Thyroid gland (tissue), 4 donors: ENCODE results near the gene RFX1. TPM values are rescaled to one million over a fixed set of nuclear protein-coding genes. Genes with fewer than 3 reads are reported as not detected.

Experiments
- DNase-seq, 2 donors: peaks; one replicate each; pipeline ENCODE4 v3.0.0-alpha.2; 2019
- H3K27ac ChIP-seq, 3 donors: fragments of 200-600 bp; sonication (generic); 1 replicate in 2 of 3; 2 replicates in 1 of 3; pipeline ENCODE4 v1.5.1; 2016 to 2019; ENCODE audit warnings: mild to moderate bottlenecking in 1 of 3, moderate library complexity in 1 of 3
- H3K27me3 ChIP-seq: fragments of 200-600 bp; sonication (generic); one replicate; pipeline ENCODE4 v1.5.1; 2019
- H3K36me3 ChIP-seq, 2 donors: fragments of 200-600 bp; sonication (generic); one replicate each; pipeline ENCODE4 v1.5.1; 2016 to 2019
- H3K4me1 ChIP-seq, 2 donors: fragments of 200-600 bp; sonication (generic); one replicate each; pipeline ENCODE4 v1.5.1; 2017 to 2019
- H3K4me3 ChIP-seq, 3 donors: fragments of 200-600 bp; sonication (generic); replicated peaks in 1 of 3; 1 replicate in 2 of 3; 2 replicates in 1 of 3; pipeline ENCODE4 v1.5.1; 2016; ENCODE audit warnings: mild to moderate bottlenecking in 1 of 3
- H3K9me3 ChIP-seq: fragments of 200-600 bp; sonication (generic); one replicate; pipeline ENCODE4 v1.5.1; 2017
- POLR2A ChIP-seq, 2 donors: fragments of 450-650 bp; IDR thresholded peaks; one replicate each; pipeline ENCODE4 v1.6.1; 2017; ENCODE audit warnings: antibody characterized with exemption in 2 of 2, mild to moderate bottlenecking in 2 of 2, moderate library complexity in 1 of 2
- WGBS, 2 donors: methylation state at CpG; one replicate each; pipeline ENCODE4 v1.1.5; 2017; 5-methylcytosine and 5-hydroxymethylcytosine counted together
- intact Hi-C: fragments of 100-400 bp; cut with DNase I; formaldehyde crosslinking; loops from one replicate; pipeline ENCODE4 v1.15.1; 2023
- total RNA-seq, 4 donors: library from RNA; depleted of rRNA; stranded (reverse); fragments of >200 nt; gene quantifications; one replicate each; pipeline ENCODE4 v1.2.3, GENCODE V29; 2016
- TF ChIP-seq, protein P1 (sequence below), 6 experiments: fragments of 200-600 bp in 3 of 6; fragments of 450-650 bp in 3 of 6; sonication (generic) in 3 of 6; IDR thresholded peaks; one replicate each; pipeline ENCODE4 v1.5.1; 2016 to 2019; ENCODE audit warnings: antibody characterized with exemption in 6 of 6, mild to moderate bottlenecking in 2 of 6, inconsistent platforms in 1 of 6, moderate library complexity in 1 of 6

RFX1 gene
- total RNA-seq, 4 donors from 2014 or later = 4.8 to 9.1 (median 9.1) TPM

DNA sequence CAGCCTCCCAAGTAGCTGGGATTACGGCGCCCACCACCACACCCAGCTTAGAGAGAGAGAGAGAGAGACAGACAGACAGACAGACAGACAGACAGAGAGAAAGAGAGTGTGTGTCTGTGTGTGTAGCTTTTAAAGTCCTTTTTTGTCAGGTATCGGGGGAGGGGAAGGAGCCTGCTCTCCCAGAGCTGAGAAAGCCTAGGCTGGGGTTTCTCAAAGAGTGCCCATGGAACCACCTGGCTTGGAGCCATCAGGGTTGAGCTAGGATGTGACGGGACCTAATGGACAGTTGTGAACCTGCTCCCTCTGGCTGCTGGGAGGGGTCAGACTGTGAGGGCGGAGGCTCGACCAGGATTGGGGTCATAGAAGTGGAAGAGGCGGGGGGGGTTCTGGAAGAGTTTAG, 16.6 kb downstream of the RFX1 start:
- intact Hi-C loops = no loop called here
- peaks cover 0 to 11% of the 10 kb centered on the region in 2 donors for H3K36me3 ChIP-seq
- TF ChIP-seq, protein P1, sequence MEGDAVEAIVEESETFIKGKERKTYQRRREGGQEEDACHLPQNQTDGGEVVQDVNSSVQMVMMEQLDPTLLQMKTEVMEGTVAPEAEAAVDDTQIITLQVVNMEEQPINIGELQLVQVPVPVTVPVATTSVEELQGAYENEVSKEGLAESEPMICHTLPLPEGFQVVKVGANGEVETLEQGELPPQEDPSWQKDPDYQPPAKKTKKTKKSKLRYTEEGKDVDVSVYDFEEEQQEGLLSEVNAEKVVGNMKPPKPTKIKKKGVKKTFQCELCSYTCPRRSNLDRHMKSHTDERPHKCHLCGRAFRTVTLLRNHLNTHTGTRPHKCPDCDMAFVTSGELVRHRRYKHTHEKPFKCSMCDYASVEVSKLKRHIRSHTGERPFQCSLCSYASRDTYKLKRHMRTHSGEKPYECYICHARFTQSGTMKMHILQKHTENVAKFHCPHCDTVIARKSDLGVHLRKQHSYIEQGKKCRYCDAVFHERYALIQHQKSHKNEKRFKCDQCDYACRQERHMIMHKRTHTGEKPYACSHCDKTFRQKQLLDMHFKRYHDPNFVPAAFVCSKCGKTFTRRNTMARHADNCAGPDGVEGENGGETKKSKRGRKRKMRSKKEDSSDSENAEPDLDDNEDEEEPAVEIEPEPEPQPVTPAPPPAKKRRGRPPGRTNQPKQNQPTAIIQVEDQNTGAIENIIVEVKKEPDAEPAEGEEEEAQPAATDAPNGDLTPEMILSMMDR (IDR thresholded peaks at IDR 0.05) = no peak
- no peak for TF ChIP-seq POLR2A (IDR thresholded peaks at IDR 0.05)
- no peaks in the 10 kb centered on the region for H3K27me3 ChIP-seq
- peaks cover 25 to 37% of the 10 kb centered on the region in 2 donors for H3K4me1 ChIP-seq
- DNase-seq = no peak
- H3K4me3 ChIP-seq = no peak overlapping the region
- WGBS, 2 donors = 92 to 95% methylated on average over 7 of the region's 7 CpGs
- no peaks in the 10 kb centered on the region for H3K9me3 ChIP-seq
- no peak overlapping the region for H3K27ac ChIP-seq

DNA sequence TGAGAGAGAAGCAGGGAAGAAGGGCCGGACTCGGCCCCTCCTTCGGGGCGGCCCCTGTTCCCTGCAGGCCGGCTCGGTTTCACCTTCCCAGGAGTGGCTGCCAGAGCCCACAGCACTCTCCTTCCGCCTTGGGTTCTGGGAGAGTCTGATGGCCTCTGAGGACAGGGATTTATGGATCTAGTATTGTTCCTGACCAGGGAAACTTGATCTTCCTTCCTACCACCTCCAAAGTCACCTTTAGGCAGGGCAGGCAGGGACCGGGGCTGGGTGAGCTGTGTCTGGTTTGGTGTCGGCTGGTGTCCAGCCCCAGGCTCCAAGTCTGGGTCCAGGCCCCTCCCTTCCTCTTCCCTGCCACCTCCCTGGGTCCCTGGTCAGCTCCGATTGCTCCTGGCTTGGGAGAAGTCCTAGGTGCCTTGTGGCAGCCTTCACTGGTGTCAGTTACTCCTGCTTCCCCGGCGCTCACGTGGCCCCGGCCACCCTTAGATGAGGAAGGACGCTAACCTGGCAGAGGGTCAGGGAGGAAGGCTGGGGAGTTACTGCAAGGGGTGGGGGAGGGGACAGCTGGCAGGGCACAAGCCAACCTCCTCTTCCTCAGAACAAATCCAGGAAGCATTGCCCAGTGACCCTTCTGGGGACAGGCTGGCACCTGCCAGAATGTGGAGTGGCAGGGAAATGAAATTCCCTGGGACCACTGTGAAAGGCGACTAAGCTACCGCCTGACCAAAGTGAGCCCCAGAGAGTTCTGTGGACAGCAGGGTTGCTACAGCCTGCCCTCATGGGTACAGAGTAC, 18.8 kb downstream of the RFX1 start:
- intact Hi-C loops = no loop called here
- H3K27ac ChIP-seq = peak overlapping the region; percentile 76 to 84 (median 78)
- H3K4me3 ChIP-seq = no peak overlapping the region
- WGBS, 2 donors = 61 to 64% methylated on average over 10 to 12 of the region's 17 CpGs
- peaks cover under 1 to 10% of the 10 kb centered on the region in 2 donors for H3K36me3 ChIP-seq
- no peaks in the 10 kb centered on the region for H3K27me3 ChIP-seq
- peaks cover 25 to 38% of the 10 kb centered on the region in 2 donors for H3K4me1 ChIP-seq
- no peak for TF ChIP-seq POLR2A (IDR thresholded peaks at IDR 0.05)
- TF ChIP-seq, protein P1 (IDR thresholded peaks at IDR 0.05) = no peak
- peak; percentile 76 to 77 for DNase-seq
- no peaks in the 10 kb centered on the region for H3K9me3 ChIP-seq

DNA sequence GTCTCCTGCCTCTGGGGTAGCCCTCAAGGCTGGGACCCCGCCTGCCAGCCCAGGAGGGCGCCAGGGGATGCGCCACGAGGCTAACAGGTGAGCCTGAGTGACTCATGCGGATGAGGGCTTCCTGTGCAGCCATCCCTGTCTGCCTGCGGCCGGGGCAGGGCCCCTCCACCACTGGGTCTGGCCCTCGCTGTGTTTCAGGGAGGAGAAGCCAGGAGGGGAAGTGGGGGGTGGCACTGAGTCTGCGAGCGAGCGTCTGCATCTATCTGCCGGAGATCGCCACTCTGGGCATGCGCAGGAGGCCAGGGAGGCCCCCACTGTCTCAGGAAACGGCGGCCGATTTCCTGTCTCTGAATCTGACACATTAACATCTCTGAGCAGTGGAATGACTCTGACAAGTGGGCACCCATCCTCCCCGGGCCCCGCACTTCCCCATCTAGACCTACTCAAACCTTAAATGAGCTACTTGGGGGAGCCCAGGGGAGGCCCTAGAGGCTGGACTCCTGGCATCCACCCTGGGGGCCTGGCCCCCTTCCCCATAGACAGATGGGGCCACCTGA, 19.7 kb downstream of the RFX1 start:
- H3K4me3 ChIP-seq = no peak overlapping the region
- intact Hi-C loops = no loop called here
- H3K4me1 ChIP-seq = peaks cover 25 to 38% of the 10 kb centered on the region in 2 donors
- WGBS, 2 donors = 45 to 59% methylated on average over 16 to 19 of the region's 19 CpGs
- H3K27ac ChIP-seq = peak overlapping the region; percentile 76 to 84 (median 78)
- TF ChIP-seq, protein P1 (IDR thresholded peaks at IDR 0.05) = no peak
- peak in 1 of 2 donors; percentile 7 for TF ChIP-seq POLR2A (IDR thresholded peaks at IDR 0.05)
- DNase-seq = peak; percentile 69 to 76
- H3K27me3 ChIP-seq = no peaks in the 10 kb centered on the region
- H3K36me3 ChIP-seq = peaks cover 4 to 12% of the 10 kb centered on the region in 2 donors
- H3K9me3 ChIP-seq = no peaks in the 10 kb centered on the region

DNA sequence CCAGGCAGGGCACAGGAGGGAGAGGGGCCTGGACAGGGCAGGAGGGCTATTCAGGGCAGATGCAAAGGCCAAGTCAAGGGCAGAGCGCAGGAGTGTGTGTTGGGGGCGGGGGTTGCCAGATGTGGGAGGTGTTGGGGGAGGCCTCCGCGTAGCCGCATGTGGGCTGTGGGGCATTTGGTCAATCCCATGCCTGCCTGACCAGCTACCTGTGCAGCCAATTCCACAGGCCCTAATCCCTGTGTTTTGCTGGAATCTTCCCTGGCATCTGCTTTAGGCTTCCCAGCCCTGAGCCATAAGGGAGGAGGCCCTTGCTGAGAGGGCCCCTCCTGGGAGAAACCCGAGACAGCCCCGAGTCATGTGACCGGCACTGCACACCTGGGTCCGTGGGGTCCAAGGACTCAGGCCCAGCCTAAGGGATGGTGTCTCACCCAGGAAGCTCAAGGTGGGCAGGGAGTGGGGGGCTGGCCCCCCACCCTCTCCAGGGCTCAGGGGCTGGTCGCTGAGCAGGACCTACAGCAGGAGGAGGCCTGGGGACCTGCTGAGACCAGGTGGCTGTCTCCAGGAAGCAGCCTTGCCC, 20.3 kb downstream of the RFX1 start:
- peaks cover 4 to 8% of the 10 kb centered on the region in 2 donors for H3K36me3 ChIP-seq
- no peak for DNase-seq
- TF ChIP-seq, protein P1 (IDR thresholded peaks at IDR 0.05) = no peak
- no peak for TF ChIP-seq POLR2A (IDR thresholded peaks at IDR 0.05)
- H3K27ac ChIP-seq = peak overlapping the region; percentile 76 to 84 (median 78)
- peaks cover 25 to 38% of the 10 kb centered on the region in 2 donors for H3K4me1 ChIP-seq
- intact Hi-C loops = no loop called here
- no peaks in the 10 kb centered on the region for H3K27me3 ChIP-seq
- no peak overlapping the region for H3K4me3 ChIP-seq
- 62 to 100% methylated on average over 5 to 6 of the region's 10 CpGs for WGBS, 2 donors
- H3K9me3 ChIP-seq = no peaks in the 10 kb centered on the region
